Measurements from ENCODE around the gene KHDC1.

DNA sequence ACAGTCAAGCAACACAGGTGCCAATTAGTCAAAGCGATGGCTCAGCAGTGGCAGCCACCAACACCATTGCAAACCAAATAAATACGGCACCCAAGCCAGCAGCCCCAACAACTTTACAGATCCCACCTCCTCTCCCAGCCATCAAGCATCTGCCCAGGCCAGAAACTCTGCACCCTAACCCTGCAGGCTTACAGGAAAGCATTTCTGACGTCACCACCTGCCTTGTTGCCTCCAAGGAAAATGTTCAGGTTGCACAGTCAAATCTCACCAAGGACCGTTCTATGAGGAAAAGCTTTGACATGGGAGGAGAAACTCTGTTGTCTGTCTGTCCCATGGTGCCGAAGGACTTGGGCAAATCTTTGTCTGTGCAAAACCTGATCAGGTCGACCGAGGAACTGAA lies 68.3 kb downstream of the KHDC1 start:
- TF ChIP-seq, protein P1, sequence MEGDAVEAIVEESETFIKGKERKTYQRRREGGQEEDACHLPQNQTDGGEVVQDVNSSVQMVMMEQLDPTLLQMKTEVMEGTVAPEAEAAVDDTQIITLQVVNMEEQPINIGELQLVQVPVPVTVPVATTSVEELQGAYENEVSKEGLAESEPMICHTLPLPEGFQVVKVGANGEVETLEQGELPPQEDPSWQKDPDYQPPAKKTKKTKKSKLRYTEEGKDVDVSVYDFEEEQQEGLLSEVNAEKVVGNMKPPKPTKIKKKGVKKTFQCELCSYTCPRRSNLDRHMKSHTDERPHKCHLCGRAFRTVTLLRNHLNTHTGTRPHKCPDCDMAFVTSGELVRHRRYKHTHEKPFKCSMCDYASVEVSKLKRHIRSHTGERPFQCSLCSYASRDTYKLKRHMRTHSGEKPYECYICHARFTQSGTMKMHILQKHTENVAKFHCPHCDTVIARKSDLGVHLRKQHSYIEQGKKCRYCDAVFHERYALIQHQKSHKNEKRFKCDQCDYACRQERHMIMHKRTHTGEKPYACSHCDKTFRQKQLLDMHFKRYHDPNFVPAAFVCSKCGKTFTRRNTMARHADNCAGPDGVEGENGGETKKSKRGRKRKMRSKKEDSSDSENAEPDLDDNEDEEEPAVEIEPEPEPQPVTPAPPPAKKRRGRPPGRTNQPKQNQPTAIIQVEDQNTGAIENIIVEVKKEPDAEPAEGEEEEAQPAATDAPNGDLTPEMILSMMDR (IDR thresholded peaks at IDR 0.05): no peak
- no peak for TF ChIP-seq POLR2A (IDR thresholded peaks at IDR 0.05)

All from Peyer's patch (tissue), 4 donors.